RWPE2 (cell line): ENCODE measurements around the gene CGNL1.

Experiments used
- ATAC-seq: fragments of 200-7000 bp; cut with Tn5 transposase; 3 replicates; pipeline ENCODE4 v1.9.1; 2021; ENCODE audit warnings: low read depth
- DNase-seq: peaks from one replicate; pipeline ENCODE4 v3.0.0-alpha.2; 2020; ENCODE audit warnings: low spot score
- H3K27ac ChIP-seq: fragments of 450-650 bp; 2 replicates; pipeline ENCODE4 v1.5.1; 2017; ENCODE audit warnings: mild to moderate bottlenecking; ENCODE audit not compliant: poor library complexity, severe bottlenecking
- H3K27me3 ChIP-seq: fragments of 250-450 bp; sonication (Bioruptor Pico); 2 replicates; pipeline ENCODE4 v1.5.1; 2021; ENCODE audit warnings: mild to moderate bottlenecking, moderate library complexity; ENCODE audit not compliant: insufficient read depth, poor library complexity, severe bottlenecking
- H3K36me3 ChIP-seq: fragments of 250-450 bp; sonication (Bioruptor Pico); 2 replicates; pipeline ENCODE4 v1.5.1; 2020; ENCODE audit warnings: low read depth, mild to moderate bottlenecking, moderate library complexity
- H3K4me1 ChIP-seq: fragments of 250-450 bp; sonication (Bioruptor Pico); 2 replicates; pipeline ENCODE4 v1.5.1; 2021; ENCODE audit warnings: mild to moderate bottlenecking, moderate library complexity; ENCODE audit not compliant: insufficient read depth, poor library complexity, severe bottlenecking
- H3K4me3 ChIP-seq: fragments of 250-450 bp; sonication (Bioruptor Pico); 2 replicates; pipeline ENCODE4 v1.5.1; 2021; ENCODE audit warnings: mild to moderate bottlenecking, moderate library complexity; ENCODE audit not compliant: severe bottlenecking
- H3K9me3 ChIP-seq: fragments of 250-450 bp; sonication (Bioruptor Pico); 2 replicates; pipeline ENCODE4 v1.5.1; 2021; ENCODE audit warnings: mild to moderate bottlenecking, moderate library complexity; ENCODE audit not compliant: severe bottlenecking
- TF ChIP-seq, protein P1 (sequence below): fragments of 450-650 bp; IDR thresholded peaks from one replicate; pipeline ENCODE4 v1.5.1; 2017; ENCODE audit warnings: mild to moderate bottlenecking, moderate library complexity; ENCODE audit not compliant: poor library complexity, severe bottlenecking

Gene CGNL1

GRCh38 chr15:57516327-57517029 is 140.2 kb downstream of the CGNL1 start:
- H3K9me3 ChIP-seq, result no peaks in the 10 kb centered on the region
- H3K4me1 ChIP-seq, result no peaks in the 10 kb centered on the region
- H3K27ac ChIP-seq, result no peak overlapping the region
- H3K36me3 ChIP-seq, result no peaks in the 10 kb centered on the region
- no peak overlapping the region for H3K4me3 ChIP-seq
- TF ChIP-seq, protein P1, sequence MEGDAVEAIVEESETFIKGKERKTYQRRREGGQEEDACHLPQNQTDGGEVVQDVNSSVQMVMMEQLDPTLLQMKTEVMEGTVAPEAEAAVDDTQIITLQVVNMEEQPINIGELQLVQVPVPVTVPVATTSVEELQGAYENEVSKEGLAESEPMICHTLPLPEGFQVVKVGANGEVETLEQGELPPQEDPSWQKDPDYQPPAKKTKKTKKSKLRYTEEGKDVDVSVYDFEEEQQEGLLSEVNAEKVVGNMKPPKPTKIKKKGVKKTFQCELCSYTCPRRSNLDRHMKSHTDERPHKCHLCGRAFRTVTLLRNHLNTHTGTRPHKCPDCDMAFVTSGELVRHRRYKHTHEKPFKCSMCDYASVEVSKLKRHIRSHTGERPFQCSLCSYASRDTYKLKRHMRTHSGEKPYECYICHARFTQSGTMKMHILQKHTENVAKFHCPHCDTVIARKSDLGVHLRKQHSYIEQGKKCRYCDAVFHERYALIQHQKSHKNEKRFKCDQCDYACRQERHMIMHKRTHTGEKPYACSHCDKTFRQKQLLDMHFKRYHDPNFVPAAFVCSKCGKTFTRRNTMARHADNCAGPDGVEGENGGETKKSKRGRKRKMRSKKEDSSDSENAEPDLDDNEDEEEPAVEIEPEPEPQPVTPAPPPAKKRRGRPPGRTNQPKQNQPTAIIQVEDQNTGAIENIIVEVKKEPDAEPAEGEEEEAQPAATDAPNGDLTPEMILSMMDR, result no peak
- no peaks in the 10 kb centered on the region for H3K27me3 ChIP-seq
- ATAC-seq (no peak), DNase-seq (no peak)

DNA sequence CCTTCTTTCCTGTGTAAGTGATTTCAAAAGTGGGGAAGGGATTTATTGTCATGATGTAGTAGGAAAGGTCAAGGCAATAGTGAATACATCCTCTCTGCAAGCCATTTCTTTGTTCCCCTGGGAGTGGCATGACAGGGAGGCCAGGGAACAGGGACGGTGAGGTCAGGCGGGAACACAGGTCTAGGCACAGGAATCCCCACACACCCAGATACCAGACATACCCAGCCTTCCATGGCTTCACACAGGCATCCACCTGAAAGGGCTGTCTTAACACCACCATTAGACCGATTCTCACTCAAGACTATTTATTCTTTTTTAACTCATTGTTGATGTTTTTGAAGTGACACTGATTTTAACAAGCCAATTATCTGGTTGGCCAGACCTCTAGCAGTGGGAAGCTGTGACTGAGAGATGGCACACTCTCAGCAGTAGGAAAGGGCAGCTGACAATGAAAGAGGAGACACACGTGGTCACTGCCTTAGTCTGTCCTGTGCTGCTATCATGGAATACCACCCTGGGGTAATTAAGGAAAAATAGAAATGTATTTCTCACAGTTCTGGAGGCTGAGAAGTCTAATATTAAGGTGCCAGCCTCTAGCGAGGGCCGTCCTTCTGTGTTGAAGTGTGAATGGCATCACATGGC is 140.8 kb downstream of the CGNL1 start:
- H3K36me3 ChIP-seq, result no peaks in the 10 kb centered on the region
- no peak overlapping the region for H3K4me3 ChIP-seq
- DNase-seq (no peak), ATAC-seq (no peak)
- no peaks in the 10 kb centered on the region for H3K27me3 ChIP-seq
- no peak overlapping the region for H3K27ac ChIP-seq
- no peaks in the 10 kb centered on the region for H3K4me1 ChIP-seq
- H3K9me3 ChIP-seq, result no peaks in the 10 kb centered on the region
- TF ChIP-seq, protein P1, result no peak

- DNase-seq, result no peak
- no peaks in the 10 kb centered on the region for H3K36me3 ChIP-seq
- no peaks in the 10 kb centered on the region for H3K9me3 ChIP-seq
- no peak overlapping the region for H3K27ac ChIP-seq
- H3K4me1 ChIP-seq, result no peaks in the 10 kb centered on the region
- H3K4me3 ChIP-seq, result no peak overlapping the region
- TF ChIP-seq, protein P1, result no peak
- no peaks in the 10 kb centered on the region for H3K27me3 ChIP-seq
- ATAC-seq, result no peak
These were observed 142.6 kb downstream of the CGNL1 start for GRCh38 chr15:57518779-57519405.

DNA sequence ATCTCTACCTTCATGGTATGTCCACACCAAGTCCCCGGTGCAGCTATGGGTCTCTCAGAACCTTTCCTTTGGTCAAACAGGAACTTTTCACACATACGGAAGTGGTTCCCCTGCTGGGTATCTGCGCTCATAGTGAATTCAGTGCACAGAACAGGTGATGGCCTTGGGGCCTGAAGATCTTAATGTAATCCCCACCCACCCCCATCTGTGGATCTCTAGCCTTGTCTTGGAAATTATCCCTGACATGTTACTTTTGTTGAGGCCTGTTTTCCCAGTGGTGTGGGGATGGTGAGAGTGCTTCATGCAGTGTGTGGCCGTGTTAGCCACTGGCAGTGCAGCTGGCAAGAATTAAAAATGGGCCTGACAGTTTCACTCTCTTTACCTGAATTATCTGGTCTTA is 143.5 kb downstream of the CGNL1 start:
- H3K4me1 ChIP-seq, result no peaks in the 10 kb centered on the region
- H3K4me3 ChIP-seq, result no peak overlapping the region
- H3K9me3 ChIP-seq, result no peaks in the 10 kb centered on the region
- TF ChIP-seq, protein P1, result no peak
- DNase-seq (no peak), ATAC-seq (no peak)
- H3K36me3 ChIP-seq, result no peaks in the 10 kb centered on the region
- H3K27ac ChIP-seq, result no peak overlapping the region
- no peaks in the 10 kb centered on the region for H3K27me3 ChIP-seq

- H3K4me3 ChIP-seq, result no peak overlapping the region
- H3K9me3 ChIP-seq, result no peaks in the 10 kb centered on the region
- H3K27me3 ChIP-seq, result no peaks in the 10 kb centered on the region
- no peak overlapping the region for H3K27ac ChIP-seq
- ATAC-seq (no peak), DNase-seq (no peak)
- TF ChIP-seq, protein P1, result no peak
- H3K4me1 ChIP-seq, result no peaks in the 10 kb centered on the region
- no peaks in the 10 kb centered on the region for H3K36me3 ChIP-seq
These were observed 145.2 kb downstream of the CGNL1 start for GRCh38 chr15:57521503-57521902.
